Neutrophil (primary cell): ENCODE results near the gene DHX8.

Source experiments
- H3K27ac ChIP-seq: fragments of 200-600 bp; sonication (generic); 2 replicates; pipeline ENCODE4 v1.5.1; 2016; ENCODE audit warnings: mild to moderate bottlenecking, moderate library complexity
- H3K27me3 ChIP-seq: fragments of 200-600 bp; sonication (generic); 2 replicates; pipeline ENCODE4 v1.6.0; 2016; ENCODE audit warnings: mild to moderate bottlenecking
- H3K36me3 ChIP-seq: fragments of 200-600 bp; sonication (generic); 2 replicates; pipeline ENCODE4 v1.5.1; 2017
- H3K4me1 ChIP-seq, 2 experiments: fragments of 200-600 bp in 1 of 2; sonication (generic) in 1 of 2; 1 replicate in 1 of 2; 2 replicates in 1 of 2; pipeline versions ENCODE4 v1.5.1 to v1.6.1; 2013 to 2016; ENCODE audit warnings: low read depth in 1 of 2, low read length in 1 of 2, mild to moderate bottlenecking in 1 of 2, moderate library complexity in 1 of 2; ENCODE audit not compliant: control insufficient read depth in 1 of 2, insufficient read depth in 1 of 2
- H3K4me3 ChIP-seq, 2 experiments: fragments of 200-600 bp in 1 of 2; sonication (generic) in 1 of 2; 1 replicate in 1 of 2; 2 replicates in 1 of 2; pipeline ENCODE4 v1.5.1; 2013 to 2016; ENCODE audit warnings: low read depth in 1 of 2, low read length in 1 of 2, mild to moderate bottlenecking in 1 of 2, moderate library complexity in 1 of 2
- H3K9me3 ChIP-seq: fragments of 200-600 bp; sonication (generic); 2 replicates; pipeline ENCODE4 v1.5.1; 2016
- TF ChIP-seq, protein P1 (sequence below): fragments of 200-600 bp; sonication (generic); IDR thresholded peaks from 2 replicates; pipeline ENCODE4 v1.5.1; 2016; ENCODE audit warnings: antibody characterized with exemption

Gene DHX8

DNA sequence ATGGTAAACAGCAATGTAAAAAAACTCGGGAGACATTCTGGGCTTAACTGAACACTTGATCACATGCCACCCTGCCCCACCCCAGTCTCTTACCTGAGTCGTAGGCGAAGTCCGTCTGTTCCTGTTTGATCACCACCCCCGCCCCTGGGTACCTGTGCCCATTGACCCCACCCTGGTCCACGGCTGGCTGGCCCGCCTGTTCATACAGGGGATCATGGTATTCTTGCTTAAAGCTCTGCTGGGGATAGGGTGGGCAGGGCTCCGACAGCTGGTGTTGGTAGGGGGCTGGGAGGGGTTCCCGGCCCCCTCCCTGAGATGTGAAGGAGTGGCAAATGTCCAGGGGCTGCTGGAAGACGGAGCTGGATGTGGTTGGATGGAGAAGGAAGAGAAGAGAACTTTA, 48.8 kb downstream of the DHX8 start:
- H3K9me3 ChIP-seq, result no peaks in the 10 kb centered on the region
- peaks cover 24% of the 10 kb centered on the region for H3K36me3 ChIP-seq
- no peak overlapping the region for H3K27ac ChIP-seq
- H3K4me1 ChIP-seq, result no peaks in the 10 kb centered on the region
- TF ChIP-seq, protein P1, sequence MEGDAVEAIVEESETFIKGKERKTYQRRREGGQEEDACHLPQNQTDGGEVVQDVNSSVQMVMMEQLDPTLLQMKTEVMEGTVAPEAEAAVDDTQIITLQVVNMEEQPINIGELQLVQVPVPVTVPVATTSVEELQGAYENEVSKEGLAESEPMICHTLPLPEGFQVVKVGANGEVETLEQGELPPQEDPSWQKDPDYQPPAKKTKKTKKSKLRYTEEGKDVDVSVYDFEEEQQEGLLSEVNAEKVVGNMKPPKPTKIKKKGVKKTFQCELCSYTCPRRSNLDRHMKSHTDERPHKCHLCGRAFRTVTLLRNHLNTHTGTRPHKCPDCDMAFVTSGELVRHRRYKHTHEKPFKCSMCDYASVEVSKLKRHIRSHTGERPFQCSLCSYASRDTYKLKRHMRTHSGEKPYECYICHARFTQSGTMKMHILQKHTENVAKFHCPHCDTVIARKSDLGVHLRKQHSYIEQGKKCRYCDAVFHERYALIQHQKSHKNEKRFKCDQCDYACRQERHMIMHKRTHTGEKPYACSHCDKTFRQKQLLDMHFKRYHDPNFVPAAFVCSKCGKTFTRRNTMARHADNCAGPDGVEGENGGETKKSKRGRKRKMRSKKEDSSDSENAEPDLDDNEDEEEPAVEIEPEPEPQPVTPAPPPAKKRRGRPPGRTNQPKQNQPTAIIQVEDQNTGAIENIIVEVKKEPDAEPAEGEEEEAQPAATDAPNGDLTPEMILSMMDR, result no peak
- H3K27me3 ChIP-seq, result no peaks in the 10 kb centered on the region
- H3K4me3 ChIP-seq, result no peak overlapping the region

DNA sequence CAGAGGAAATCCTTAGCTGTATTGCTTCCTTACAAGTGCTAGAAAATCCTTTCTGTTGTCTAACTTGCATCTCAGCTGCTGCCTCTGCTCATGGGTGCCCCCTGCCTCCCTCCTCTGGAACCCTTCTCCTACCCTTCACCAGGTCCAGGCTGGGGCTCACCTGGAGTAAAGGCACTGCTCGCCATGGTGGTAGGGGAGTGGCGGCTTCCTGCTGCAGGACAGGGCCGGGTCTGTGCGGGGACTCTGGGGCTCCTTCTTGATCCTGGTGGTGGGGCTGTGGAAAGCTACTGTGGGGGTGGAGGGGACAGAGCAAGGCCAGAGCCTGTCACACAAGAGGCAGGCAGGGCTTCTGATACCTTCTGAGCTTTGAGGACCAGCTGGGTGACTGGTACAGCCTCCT, 49.9 kb downstream of the DHX8 start:
- H3K4me3 ChIP-seq, result no peak overlapping the region
- peaks cover 12% of the 10 kb centered on the region for H3K36me3 ChIP-seq
- H3K27me3 ChIP-seq, result no peaks in the 10 kb centered on the region
- H3K9me3 ChIP-seq, result no peaks in the 10 kb centered on the region
- H3K27ac ChIP-seq, result no peak overlapping the region
- no peaks in the 10 kb centered on the region for H3K4me1 ChIP-seq
- TF ChIP-seq, protein P1, result no peak

DNA sequence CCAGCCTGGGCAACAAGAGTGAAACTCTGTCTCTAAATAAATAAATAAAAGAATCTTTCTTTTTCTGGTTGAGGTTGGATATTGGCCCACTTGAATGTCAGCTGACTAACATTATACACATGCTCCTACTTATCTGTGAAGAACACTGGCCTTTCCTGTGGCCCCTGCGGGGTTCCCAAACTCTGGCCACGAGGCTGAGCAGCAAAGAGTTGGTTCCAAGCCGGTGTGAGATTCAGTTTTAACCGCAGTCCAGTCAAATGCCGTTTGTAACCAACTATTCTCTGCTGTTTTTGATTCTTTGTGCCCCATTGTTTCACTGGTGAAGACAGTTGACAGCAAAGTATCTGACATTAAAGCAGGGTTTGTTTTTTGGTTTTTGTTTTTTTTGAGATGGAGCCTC, 51.1 kb downstream of the DHX8 start:
- H3K36me3 ChIP-seq, result peaks cover under 1% of the 10 kb centered on the region
- H3K27me3 ChIP-seq, result no peaks in the 10 kb centered on the region
- no peaks in the 10 kb centered on the region for H3K4me1 ChIP-seq
- H3K4me3 ChIP-seq, result no peak overlapping the region
- no peak overlapping the region for H3K27ac ChIP-seq
- TF ChIP-seq, protein P1, result no peak
- no peaks in the 10 kb centered on the region for H3K9me3 ChIP-seq

DNA sequence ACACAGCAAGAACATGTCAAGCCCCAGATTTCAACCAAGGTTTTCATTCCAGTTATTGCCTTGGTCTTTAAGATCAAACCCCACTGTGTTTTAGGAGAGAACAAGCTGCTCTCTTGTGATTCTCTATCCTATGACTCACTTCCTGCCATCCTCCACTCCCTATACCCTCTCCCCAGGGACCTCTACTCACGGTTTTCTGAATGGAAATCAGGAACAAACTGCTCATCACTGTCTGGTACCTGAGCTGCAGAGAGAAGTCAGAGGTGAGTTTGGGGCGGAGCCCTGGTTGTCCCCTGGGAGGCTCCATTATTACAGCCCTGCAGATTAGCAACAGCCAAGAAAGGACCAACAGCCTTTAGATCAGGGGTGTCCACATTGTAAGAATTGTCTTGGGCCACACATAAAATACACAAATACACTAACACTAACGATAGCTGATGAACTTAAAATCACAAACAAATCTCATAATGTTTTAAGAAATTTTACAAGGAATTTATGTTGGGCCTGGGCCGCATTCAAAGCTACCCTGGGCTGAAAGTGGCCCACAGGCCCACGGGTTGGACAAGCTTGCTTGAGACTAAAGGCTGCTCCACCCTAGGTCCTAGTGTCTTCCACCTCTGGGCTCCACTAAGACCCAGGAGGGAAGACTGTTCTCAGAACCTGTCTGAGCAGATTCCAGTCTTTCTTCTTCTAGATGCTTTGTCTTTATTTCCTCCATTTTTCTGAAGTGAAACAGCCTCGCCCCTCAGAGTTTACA, 52.6 kb downstream of the DHX8 start:
- Histone ChIP-seq H3K27ac (no peak overlapping the region), H3K27me3 (peaks cover 10% of the 10 kb centered on the region), H3K4me1 (no peaks in the 10 kb centered on the region), H3K36me3 (no peaks in the 10 kb centered on the region), H3K9me3 (no peaks in the 10 kb centered on the region), H3K4me3 (no peak overlapping the region)
- TF ChIP-seq, protein P1, result no peak

DNA sequence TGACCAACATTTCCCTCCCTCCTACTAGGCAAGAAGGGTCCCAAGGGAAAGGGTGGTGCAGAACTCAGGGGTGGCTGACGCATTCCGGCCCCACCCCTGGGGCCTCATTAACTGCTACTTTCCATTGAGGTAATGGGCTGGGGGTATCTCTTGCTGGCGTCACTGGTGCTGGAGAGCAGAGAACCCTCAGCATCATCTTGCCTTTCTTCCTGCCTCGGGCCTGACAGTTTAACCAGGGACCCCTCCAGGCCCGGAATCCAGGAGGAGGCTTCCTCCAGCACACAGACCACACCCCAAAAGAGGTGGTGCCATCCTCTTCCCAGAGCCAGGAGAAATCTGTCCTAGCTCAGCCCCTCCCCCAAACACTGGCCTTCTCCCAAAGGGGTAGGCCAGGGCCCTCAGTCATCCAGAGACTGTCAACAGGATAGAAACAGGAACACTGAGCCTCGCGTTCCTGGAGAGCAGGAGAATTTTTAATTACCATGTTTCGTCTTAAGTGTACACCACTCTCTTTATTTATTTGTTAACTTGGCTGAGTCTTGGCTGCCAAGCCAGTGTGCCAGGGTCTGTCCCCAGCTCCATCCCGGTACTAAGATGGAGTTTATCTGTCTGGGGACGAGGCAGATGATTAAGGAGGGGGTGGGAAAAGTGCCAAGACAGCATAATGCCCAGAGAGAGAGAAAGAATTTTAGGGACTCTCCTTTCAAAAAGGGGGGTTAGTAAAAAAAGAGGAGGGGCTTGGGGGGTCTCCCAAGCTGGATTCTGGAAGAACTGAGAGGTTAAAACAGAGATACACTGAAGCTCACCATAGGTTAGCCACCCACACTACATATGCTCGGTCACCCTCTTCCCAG, 57.3 kb downstream of the DHX8 start:
- H3K9me3 ChIP-seq, result no peaks in the 10 kb centered on the region
- H3K27me3 ChIP-seq, result peaks cover 56% of the 10 kb centered on the region
- TF ChIP-seq, protein P1, result no peak
- peaks cover 6 to 13% of the 10 kb centered on the region in 2 experiments for H3K4me1 ChIP-seq
- no peaks in the 10 kb centered on the region for H3K36me3 ChIP-seq
- no peak overlapping the region for H3K4me3 ChIP-seq
- no peak overlapping the region for H3K27ac ChIP-seq
